ENCODE measurements around the gene NUCKS1. TPM values are rescaled to one million over a fixed set of nuclear protein-coding genes. Genes with fewer than 3 reads are reported as not detected.

The NUCKS1 gene, protein sequence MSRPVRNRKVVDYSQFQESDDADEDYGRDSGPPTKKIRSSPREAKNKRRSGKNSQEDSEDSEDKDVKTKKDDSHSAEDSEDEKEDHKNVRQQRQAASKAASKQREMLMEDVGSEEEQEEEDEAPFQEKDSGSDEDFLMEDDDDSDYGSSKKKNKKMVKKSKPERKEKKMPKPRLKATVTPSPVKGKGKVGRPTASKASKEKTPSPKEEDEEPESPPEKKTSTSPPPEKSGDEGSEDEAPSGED
- 51.7 and 85.0 TPM in 2 replicates for total RNA-seq

DNA sequence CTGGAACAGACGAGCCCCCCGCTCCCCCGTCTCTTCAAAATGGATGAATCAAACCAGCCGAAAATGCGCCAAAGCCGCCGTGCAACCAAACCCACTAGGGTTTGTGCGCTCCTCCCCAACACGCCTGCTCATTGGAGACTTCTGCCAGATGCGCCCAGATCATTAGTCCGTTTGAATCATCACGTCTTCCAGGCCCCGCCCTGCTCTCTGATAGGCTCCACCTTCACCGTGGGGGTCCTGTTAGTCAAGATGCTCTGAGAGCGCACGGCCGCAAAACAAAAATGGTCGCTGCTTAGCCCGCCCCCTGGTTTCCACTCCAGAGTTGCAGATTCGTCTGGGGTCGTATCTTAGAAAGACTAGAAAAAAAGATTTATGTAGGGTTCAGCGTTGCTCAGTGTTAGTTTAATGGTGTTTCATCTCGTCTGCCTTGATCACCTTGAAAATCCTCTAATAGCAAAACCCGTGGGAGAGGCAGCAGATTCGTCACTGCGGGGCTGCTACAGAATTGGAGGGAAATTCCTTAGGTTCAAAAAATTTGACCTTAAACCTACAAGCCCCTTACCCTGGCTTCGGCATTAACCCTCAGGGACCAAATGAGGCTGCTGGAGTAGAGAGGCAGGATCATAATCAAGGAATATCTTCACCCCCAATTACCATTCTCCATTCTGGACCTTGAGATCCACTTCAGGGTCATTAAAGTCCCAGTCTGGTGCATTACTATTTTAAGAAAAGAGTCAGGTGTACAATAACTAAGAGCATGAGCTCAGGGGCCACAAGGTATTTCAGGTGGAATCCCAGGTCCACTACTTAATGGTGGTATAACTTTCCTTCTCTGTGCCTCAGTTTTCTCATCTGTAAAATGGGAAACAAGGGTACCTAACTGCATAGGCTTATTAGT is at the start of gene NUCKS1:
Gene NUCKS1, minus strand, starts transcription at position 45 of the 898 bp plus-strand sequence. CDS start 209 bp downstream, outside the sequence.

DNA sequence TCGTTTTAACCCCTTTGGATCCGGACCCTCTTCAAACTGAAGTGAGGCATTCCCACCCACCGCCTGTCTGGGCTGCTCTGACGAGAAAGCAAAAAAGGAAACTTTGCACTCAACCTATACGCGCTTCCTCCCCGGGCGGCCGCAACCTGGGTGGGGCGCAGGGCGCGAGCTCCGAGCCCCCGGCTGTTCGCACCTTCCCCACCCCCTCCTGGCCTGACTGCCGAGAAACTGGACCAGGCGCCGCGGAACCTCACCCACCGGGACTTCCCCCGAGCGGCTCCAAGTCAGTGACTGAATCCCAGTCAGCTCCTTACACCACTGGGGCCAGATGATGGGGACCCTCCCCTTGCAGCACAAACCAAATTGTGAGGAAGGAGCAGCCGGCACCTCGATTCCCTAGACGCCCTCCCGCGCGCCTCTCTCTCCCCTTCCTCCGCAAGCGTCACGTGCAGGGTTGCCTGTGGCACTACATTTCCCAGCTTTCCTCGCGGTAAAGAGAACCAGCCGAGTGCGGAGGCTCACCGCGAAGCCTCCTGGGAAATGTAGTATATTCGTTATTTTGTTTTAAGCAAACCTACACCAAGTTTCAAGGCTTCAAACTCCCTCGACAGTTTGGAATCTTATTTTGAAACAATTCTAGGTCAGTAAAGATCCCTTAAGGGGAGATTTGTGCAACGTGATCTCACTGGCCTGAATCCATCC is 25.2 kb upstream of the NUCKS1 start, which contains the start of gene RAB29:
Gene RAB29, minus strand, starts transcription at position 468 of the 702 bp plus-strand sequence. CDS start 526 bp downstream, outside the sequence.

DNA sequence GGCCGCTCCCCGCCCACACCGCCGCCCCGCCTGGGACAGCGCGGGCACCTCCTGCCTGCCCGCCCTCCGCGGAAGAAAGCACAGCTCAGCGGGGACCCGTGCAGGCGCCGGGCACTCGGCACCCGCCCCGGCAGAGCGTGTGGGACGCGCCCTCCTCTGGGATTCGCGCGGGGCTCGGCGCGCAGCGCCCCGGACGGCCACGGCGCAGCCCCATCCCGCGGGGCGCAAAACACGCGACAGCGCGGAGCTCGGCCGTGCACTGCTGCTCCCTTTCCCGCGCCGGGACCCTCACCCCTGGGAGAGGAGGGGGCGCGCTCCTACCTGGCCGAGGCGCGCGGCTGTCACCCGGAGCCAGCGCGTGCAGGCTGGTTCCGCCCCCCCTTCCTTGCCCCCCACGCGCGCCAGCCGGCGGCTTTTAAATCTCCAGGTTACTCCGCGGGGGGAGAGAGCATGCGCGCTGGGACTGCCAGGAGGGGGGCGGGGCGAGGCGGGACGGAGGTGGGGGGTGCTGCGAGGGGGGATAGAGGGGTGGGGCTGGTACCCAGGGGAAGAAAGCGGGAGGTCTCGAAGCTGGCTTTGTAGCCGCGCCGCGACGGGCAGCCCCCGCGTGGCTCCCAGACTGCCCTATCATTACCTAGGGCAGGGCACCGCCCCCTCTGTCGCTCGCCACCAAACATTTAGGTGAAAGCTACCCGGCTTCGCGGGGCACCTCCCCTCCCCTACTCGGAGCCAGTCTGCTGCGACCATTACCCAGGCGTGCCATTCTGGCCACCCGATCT is 69.7 kb downstream of the NUCKS1 start, which contains the start of gene SLC45A3:
Gene SLC45A3, minus strand, starts transcription at position 437 of the 779 bp plus-strand sequence. CDS start 15,853 bp downstream, outside the sequence.

Other genes starting within 250 kb of the NUCKS1 start
- 0.09 and 0.16 TPM in 2 replicates for gene CDK18, start 245.5 kb downstream of the NUCKS1 start, total RNA-seq
- 5.2 and 6.9 TPM in 2 replicates for gene ELK4, start 118.2 kb downstream of the NUCKS1 start, total RNA-seq
- gene SLC45A3, start 69.7 kb downstream of the NUCKS1 start, total RNA-seq: 0.32 and 0.94 TPM in 2 replicates
- gene RAB29, start 25.3 kb upstream of the NUCKS1 start, total RNA-seq: 18.6 and 18.8 TPM in 2 replicates
- 7.9 and 8.4 TPM in 2 replicates for gene SLC41A1, start 63.0 kb upstream of the NUCKS1 start, total RNA-seq
- 0.09 TPM in 1 of 2 replicates, not detected in the other for gene PM20D1, start 100.0 kb upstream of the NUCKS1 start, total RNA-seq
- gene SLC26A9, start 193.3 kb upstream of the NUCKS1 start, total RNA-seq: not detected in 2 replicates

Measured in bronchial smooth muscle cell (primary cell).